Epidermal melanocyte (primary cell): ENCODE measurements around the gene MT1M.
"Not testable (repeated sequence)": the region's sequence is repeated elsewhere in the genome, so short reads cannot be mapped to it uniquely, and the experiment has no call there.

Experiments
- DNase-seq: peaks from one replicate; pipeline ENCODE4 v3.0.0; 2011; ENCODE audit warnings: low spot score; ENCODE audit not compliant: insufficient read length

MT1M gene

DNA sequence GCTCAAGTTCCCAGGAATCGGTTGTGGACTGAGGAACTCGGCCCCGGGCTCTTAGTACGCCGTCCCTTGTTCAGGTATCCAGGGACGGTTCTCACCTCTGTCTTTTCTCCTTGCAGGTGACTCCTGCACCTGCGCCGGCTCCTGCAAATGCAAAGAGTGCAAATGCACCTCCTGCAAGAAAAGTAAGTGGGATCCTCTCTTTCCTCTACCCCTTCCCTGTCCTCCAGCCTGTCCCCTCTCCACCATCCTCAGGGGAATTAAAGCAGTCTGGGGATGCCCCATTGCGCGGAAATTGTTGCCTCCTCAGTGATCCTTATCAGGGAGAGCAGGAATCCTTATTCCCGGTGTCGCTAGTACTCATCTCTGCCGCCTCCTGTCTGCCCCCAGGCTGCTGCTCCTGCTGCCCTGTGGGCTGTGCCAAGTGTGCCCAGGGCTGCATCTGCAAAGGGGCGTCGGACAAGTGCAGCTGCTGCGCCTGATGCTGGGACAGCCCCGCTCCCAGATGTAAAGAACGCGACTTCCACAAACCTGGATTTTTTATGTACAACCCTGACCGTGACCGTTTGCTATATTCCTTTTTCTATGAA, 23.5 kb upstream of the MT1M start:
- no peak for DNase-seq

DNA sequence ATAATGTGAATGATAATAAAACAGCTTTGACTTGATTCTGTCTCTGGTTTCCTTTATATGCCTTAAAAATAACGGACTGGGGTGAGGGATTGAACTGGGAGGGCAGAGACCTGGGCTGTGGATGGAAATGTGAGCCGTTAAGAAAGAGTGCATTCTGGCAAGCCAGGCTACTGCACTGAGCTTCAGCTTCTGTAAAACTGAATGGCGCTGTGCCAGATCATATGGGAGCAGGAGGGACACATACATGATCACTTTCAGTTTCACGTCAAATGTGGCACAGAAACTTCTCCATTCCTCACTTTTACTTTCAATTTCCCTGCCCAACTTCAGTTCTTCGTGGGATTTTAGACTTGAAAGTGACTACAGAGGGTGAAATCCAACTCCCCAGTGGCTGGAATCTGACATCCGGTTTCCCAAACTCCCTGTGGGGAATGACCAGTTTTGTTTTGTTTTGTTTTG, 23.0 kb upstream of the MT1M start:
- peak; percentile 66 for DNase-seq

DNA sequence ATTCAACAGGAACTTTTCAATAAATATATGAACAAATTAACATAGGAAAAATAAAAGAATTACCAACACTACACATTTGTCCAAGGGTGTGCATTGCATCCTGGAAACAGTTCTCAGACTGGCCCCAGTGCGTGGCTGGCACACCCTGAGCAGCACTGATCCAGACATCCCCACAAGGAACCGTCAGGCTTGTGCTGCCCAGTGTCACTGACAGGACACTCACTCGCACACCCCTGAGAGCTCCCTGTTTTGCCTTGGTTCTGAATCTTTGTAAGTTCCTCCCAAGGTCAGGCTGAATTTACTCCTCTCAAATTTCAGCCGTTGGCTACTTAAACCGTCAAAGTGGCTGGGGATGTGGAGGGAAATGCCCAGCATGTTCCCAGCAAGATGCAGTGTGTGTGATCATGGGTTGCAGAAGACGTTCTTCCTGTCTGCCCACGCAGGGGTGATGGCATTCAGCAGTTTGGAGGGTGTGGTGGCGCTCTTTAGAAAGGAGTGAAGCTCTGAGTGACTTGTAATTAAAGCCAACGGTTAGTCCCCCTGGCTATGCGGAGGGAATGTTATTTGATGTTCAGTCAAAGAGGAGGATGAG, 22.3 kb upstream of the MT1M start:
- no peak for DNase-seq

DNA sequence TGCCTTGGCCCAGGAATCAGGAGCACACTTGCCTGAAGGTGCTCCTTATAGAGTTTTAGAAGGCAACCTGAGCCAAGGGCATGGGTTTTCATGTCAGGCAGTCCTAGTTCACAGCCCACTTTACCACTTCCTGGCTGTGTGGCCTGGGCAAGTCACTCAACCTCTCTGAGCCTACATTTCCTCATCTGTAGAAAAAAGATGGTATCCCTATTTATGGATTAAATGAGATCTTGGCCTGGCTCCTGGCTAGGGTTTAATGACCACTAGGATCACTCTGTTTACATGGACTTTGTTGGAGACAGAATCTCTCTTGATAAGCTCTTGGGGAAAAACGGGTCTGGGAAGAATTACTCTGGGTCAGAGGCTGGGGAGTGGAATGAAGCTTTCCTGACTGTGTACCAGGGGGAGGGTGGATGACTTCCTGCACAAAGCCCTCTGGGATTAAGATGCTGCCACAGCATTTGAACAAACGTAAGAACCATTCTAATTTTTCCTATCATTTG, 21.8 kb upstream of the MT1M start:
- no peak for DNase-seq

DNA sequence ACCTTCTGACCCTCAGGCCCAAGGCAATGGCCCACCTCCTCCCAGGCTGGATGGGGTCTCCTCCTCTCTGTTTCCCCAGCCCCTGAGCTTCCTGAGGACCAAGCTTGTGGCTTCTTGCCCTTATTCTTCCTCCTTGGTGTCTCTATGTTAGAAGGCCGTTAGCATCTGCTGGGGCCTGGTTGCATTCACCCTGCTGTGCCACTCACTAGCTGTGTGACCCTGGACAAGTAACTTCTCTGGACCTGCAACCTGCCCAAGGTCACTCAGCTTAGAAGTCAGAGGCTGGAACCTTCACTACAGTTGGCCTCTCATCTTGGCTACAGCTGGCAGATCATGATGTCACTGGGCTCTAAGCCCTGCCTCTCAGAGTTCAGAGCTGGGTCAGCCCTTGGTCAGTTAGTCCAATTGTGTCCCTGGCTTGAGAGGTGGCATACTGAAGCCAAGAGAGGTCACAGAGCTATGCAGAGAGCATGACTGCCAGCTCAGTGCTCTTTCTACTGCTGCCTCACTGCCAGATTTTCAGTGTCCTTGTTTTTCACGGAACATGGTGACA, 21.1 kb upstream of the MT1M start:
- no peak for DNase-seq

DNA sequence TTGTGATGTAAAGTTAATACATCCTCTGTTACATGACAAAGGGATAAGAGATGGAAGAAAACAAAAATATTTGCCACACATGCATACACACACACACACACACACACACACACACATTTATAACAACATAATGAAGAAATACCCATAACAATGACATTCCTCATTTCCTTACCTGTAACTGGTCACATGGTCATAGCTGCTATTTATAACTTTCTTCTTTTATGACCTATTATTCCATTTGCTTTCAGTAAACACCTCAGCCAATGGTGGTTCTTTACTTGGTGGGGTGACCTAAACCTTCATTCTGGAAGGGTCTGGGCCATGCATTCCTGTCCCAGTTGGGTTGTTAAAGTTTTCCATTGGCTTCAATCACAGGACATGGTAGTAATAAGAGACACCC, 18.8 kb upstream of the MT1M start:
- no peak for DNase-seq

DNA sequence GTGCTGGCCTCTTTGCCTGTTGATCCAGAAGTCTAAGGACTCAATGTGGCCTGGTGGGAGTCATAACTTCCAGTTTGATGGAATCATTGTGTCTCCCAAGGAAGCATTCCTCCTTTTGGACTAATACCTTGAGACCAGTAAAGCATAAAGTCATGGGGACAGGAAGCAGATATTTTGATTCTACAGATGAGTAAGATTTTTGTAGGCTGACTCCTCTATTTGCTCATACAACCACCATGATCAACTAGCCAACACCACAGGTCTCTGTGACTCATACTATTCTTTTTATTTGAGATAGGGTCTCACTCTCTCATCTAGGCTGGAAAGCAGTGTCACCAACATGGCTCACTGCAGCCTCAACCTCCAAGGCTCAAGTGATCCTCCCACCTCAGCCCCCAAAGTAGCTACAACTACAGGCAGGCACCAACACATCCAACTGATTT, 17.9 kb upstream of the MT1M start:
- DNase-seq: no peak

DNA sequence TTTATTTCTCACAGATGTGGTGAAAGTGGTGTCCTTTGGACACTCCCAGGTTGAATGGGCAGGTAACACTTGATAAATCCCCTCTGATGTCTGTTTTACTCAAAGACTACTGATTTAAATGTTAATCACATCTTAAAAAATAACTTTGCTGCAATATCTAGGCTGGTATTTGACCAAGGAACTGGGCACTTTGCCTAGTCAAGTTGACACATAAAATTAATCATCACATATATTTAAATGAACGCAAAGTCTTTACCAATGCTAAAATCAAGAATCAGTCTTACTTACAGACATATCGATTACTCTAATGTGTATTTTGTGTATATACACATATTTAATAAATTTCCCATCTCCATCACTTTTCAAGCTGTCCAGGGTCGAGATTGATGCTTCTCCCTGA, 17.1 kb upstream of the MT1M start:
- DNase-seq: no peak

DNA sequence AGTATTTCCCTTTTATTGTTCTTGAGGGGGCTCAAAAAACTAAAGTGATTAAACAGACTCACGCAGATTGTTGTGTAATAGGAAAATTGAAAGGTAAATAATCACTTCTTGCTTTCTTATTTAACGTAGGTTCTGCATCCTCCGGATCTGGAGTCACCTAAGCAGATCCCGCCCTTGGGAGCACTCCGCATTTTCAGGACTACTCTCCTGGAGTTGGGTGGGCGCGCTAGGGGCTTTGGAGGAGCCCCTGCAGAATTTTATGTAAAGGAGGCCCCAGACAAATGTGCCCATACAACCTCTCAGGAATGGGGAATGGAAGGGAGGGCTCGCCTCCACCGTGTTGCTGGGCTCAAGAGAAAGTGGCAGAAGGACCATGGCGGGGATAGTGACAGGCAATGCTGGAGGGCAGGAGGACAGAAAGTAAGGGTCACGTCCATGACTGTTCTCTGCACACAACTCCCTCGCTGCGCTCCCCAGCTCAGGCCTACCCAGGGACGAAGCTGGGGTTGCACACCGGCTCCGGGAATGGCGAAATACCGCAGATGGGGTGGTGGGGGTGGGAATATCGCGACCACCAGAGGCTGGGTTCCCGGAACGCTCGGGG, 15.7 kb upstream of the MT1M start:
- DNase-seq: no peak

DNA sequence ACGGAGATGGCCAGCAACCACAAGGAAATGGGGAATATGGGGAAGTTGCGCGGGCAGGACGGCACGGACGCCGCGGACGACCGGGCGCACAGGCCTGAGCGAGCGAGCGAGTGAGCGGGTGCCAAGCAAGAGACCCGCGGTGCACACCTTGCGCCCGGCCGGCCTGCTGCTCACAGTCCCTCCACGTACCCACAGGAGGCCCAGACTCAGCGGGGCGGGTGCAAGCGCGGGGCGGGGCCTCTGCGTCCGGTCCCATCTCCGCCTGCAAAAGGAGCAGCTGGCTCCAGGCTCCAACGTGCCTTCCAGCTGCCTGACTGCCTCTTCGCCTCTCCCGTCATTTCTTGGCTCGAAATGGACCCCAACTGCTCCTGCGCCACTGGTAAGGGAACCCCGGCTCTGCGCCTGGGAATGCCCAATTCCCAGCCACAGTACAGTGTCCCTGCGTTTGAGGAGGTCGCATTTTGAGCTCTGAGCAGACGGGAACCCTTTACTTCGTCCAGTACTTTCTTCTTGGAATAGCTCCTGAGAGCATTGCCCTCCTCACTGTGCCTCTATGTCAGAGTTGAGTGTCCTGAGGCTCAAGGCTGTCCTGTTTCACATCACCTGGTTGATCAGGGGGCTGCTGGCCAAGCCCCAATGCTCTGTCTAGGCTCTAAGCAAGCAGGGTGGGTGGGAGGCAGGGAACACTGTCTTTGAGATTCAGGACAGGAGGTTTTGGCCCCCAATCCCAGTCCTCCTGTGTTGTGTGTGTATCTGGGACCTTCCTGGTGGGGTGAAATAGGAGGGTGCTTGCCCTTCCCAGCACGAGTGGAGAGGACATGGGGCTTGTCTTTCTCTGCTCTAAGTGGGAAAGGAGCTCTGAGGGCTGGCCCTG, 15.0 kb upstream of the MT1M start:
- DNase-seq: no peak

DNA sequence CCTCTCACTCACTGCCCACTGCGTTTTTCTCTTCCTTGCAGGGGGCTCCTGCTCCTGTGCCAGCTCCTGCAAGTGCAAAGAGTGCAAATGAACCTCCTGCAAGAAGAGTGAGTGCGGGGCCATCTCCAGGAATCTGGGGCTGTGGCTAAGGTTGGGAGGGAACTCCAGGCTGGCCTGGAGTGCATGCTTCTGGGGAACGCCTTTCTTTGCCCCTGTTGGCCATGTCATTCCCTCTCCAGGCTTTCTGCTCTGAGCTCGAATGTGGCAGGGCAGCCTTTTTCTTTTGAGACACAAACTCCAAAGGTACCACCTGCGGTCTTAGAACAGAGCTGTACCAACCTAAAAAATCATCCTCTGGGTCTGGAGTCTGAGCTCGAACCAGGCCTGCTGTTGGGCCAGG, 14.3 kb upstream of the MT1M start:
- no peak for DNase-seq

DNA sequence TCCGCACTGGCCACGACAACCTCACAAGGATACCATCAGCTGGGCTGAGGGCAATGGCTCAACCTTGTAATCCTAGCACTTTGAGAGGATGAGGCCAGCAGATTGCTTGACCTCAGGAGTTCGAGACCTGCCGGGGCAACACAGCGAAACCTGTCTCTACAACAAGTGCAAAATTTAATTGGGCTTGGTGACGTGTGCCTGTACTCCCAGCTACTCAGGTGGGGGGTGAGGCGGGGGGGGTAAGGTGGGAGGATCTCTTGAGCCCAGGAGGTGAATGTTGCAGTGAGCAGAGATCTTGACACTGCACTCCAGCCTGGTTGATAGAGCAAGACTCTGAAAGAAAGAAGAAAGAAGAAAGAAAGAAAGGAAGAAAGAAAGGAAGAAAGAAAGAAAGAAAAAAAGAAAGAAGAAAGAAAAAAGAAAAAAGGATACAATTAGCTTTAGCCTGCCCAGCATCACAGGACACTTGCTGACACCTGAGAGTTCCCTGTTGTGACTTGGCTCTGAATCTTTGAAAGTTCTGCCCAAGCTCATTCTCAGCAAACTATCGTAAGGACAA, 12.0 kb upstream of the MT1M start:
- DNase-seq: no peak

DNA sequence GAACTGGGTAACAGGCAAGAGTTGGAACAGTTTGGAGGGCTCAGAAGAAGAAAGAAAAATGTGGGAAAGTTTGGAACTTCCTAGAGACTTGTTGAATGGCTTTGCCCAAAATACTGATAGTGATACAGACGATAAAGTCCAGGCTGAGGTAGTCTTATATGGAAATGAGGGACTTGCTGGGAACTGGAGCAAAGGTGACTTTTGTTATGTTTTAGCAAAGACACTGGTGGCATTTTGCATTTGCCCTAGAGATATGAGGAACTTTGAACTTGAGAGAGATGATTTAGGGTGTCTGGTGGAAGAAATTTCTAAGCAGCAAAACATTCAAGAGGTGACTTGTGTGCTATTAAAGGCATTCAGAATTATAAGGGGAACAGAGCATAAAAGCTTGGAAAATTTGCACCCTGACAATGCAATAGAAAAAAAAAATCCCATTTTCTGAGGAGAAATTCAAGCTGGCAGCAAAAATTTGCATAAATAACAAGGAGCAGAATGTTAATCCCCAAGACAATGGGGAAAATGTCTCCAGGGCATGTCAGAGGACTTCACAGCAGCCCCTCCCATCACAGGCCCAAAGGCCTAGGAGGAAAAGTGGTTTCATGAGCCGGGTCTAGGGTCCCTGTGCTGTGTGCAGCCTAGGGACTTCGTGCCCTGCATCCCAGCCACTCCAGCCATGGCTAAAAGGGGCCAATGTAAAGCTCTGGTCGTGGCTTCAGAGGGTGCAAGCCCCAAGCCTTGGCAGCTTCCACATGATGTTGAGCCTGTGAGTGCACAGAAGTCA, 10.6 kb upstream of the MT1M start:
- DNase-seq: not testable (repeated sequence)

DNA sequence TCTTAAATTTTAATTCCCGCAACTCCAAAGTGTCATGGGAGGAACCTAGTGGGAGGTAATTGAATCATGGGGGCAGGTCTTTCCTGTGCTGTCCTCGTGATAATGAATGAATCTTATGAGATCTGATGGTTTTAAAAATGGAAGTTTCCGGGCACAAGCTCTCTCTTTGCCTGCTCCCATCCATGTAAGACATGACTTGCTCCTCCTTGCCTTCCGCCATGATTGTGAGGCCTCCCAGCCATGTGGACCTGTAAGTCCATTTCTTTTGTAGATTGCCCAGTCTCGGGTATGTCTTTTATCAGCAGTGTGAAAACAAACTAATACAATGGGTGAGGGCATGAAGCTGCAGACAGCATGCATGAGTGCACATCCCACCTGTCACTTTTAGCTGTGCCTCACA, 9.3 kb upstream of the MT1M start:
- not testable (repeated sequence) for DNase-seq

DNA sequence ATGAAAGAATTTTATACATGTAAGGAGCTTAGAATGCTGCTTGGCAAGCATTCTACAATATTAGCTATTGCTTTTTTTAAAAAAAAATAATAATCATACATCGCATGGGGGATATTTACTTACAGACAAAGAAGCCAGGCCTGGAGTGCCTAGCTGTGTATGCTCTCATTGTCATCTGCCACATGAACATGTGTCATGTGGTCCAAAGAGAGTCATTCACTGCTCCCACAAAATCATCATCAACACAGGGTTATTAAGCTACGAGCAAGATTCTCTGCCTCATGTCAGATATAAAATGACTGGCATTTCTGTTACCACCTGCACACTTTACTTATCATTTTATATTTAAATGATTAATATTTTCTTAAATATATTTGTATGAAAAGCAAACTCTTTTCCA, 8.8 kb upstream of the MT1M start:
- no peak for DNase-seq

DNA sequence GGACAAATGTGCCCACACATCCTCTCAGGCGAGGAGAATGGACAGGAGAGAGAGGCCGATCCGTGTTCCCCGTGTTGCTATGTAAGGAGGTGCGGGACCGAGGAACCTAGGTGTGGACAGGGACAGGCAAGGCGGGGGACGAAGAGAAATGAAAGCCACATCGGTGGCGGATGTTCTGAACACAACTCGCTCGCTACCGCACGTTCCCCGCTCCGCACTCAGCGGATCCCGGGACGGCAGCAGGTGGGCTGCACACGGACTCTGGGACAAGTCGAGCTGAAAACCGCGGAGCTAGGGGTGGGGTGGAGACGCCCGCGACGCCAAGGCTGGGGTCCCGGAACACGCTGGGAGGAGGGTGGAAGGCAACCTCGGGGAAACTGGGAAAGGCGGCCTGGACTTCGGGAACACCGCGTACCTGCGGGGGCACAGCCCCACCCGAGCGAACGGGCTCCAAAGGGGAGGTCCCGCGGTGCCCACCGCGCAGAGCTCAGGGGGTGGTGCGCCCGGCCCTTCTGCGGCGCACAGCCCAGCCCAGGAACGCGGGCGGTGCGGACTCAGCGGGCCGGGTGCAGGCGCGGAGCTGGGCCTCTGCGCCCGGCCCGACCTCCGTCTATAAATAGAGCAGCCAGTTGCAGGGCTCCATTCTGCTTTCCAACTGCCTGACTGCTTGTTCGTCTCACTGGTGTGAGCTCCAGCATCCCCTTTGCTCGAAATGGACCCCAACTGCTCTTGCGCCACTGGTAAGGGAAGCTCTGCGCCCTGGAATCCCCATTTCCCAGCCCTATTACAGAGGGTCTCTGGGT, 7.1 kb upstream of the MT1M start, which contains the start of gene MT1E:
TSS of gene MT1E (plus strand) at position 642 of the 803 bp plus-strand sequence. CDS start at position 713, 71 bp downstream.
- no peak for DNase-seq

DNA sequence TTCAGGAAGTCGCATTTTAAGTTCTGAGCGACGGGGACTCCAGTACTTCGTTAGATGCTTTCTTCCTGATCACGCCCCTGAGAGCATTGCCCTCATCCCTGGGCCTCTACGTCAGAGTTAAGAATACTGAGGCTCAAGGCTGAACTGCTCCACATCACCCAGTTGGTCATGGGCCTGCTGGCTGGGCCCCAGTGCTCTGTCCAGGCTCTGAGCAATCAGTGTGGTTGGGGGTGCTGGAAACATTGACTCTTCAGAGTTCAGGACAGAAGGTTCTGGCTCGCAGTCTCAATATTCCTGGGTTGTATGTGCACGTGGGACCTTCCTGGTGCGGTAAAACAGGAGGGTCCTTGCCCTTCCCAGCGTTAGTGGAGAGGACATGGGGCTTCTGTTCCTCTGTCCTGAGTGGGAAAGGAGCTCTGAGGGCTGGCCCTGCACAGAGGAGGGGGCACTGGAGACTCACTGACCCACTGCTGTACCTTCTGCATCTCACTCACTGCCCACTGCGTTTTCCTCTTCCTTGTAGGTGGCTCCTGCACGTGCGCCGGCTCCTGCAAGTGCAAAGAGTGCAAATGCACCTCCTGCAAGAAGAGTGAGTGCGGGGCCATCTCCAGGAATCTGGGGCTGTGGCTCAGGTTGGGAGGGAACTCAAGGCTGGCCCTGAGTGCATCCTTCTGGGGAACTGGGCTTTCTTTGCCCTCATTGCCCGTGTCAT, 6.4 kb upstream of the MT1M start:
- DNase-seq: no peak

DNA sequence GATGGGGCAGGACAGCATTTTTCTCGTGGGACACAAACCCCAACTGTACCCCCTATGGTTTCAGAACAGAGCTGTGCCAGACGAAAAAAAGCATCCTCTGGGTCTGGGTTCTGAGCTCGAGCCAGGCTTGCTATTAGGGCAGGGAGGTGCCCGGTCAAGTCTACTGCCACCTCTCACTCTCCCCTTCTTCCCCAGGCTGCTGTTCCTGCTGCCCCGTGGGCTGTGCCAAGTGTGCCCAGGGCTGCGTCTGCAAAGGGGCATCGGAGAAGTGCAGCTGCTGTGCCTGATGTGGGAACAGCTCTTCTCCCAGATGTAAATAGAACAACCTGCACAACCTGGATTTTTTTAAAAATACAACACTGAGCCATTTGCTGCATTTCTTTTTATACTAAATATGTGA, 5.8 kb upstream of the MT1M start:
- DNase-seq: no peak
